Femur (tissue), 1 donor: ENCODE data around the gene PRDX2.

ENCODE experiments used
- DNase-seq: peaks from one replicate; pipeline ENCODE4 v3.0.0-alpha.2; 2017

The PRDX2 gene

DNA sequence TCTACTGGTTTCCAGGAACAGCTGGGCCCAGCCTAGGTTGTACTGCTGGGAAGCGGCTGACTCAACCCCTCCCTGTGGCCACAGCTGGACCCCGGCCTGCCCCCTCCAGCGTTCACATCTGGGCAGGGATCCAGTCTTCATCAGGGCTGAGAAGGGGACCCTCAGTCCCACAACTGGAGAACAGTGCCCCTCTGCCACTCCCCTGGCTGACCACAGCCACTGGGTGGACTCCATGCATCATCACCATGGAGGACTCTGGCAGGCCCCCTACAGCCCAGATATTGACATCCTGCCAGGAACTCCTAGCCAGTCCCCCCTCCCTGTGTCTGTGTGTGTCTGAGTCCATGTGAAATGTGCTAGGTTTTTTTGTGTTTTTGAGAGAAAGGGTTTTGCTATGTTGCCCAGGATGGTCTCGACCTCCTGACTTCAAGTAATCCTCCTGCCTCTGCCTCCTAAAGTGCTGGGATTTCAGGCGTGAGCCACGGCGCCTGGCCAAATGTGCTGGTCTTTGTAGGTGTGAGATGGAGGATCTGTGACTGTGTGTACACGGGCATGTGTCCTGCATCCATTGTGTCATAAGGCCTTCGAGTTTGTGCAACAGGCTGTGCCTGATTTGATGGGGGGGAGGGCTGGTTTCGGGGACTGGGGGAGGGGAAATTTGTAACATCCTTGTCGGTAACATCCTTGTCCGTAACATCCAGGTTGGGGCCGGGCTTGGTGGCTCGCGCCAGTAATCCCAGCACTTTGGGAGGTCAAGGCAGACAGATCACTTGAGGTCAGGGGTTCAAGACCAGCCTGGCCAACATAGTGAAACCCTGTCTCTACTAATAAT is 22.2 kb downstream of the PRDX2 start:
- peak; percentile 92 for DNase-seq

DNA sequence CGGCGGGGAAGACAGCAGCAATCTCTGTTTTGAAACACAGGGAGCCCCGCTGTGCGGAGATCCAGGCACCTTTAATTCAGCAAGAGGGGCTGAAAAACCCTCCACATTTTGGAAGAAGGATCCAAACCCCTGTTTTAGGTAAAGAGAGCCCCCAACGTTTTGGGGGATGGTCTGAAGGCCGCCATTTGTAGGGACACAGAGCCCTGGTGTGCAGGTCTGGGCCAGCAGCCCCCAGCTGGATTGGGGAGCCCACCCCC is 22.8 kb downstream of the PRDX2 start:
- no peak for DNase-seq

- DNase-seq, result peak; percentile 91
Measured at GRCh38 chr19:12778017-12778904, 23.3 kb downstream of the PRDX2 start.

DNA sequence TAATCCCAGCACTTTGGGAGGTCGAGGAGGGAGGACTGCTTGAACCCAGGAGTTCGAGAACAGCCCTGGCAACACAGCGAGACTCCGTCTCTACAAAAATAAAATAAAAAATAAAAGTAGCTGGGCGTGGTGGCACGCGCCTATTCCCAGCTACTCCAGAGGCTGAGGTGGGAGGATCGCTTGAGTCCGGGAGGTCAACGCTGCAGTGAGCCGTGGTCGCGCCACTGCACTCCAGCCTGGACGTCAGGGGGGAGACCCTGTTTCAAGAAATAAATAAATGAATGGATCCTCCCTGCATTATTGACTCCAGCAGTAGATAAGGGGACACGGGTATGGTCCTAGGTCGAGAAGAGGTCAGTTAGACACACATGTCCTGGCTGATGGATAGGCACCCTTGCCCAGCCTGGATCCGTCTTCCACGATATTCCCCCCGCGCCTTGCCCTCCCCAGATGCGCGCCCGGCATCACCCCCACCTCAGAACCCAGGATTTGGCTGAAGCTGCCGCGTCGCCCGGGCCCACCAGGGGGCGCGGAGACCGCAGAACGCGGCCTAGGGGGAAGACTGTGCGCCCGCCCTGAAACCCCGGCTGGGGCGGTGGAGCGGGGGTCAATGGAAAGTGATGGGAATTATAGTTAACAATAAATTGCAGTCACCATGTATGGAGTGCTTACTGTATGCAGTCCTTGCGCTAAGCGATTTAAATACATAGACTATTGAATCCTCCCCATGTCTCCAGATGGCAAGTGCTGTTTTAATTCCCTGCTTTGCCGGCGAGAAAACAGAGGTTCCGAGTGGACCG is 24.2 kb downstream of the PRDX2 start:
- peak; percentile 90 for DNase-seq

- no peak for DNase-seq
Measured at GRCh38 chr19:12774588-12775555, 26.7 kb downstream of the PRDX2 start, which contains the start of gene HOOK2. Gene HOOK2, minus strand, starts transcription at chr19:12775552. Its CDS starts 103 bp downstream, at chr19:12775449.

DNA sequence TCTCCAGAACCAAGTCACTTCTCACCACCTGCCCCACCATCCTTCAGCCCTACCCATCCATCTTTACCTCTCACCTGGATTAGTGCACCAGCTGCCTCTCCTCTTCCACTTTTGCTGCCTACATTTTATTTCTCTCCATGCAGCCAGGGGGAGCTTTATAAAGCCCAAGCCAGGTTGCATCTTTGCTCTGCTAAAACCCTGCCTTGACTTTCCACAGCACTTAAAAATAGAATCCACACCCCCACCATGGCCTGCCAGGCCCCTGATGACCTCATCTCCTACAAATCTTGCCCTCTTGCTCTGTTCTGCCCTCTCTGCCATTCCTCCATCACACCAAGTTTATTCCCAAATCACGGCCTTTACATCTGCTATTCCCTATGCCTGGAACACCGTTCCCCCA is 28.0 kb downstream of the PRDX2 start:
- no peak for DNase-seq

DNA sequence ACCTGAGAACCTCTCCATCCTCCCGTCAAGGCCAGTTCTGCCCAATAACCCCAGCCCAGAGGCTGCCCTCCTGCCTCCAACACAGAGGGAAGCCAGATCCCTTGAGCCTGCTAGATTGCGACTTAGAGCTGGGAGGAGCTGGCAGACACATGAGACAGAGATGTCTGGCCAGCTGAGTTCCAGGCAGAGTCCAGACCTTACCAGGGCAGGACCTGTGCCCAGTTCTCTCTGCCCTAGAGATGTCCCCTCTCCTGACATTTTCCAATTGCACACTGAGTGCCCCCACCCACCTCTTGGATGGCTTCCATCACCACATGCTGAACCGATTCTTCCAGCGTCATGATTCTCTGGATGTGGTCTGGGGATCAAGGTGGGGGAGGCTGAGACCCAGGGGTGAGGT is 29.3 kb downstream of the PRDX2 start:
- DNase-seq, result no peak

GRCh38 chr19:12770922-12771321 is 30.7 kb downstream of the PRDX2 start:
- no peak for DNase-seq

- peak; percentile 47 for DNase-seq
Measured at GRCh38 chr19:12769689-12770088, 31.9 kb downstream of the PRDX2 start.

GRCh38 chr19:12767666-12768065 is 33.9 kb downstream of the PRDX2 start:
- no peak for DNase-seq

- no peak for DNase-seq
Measured at GRCh38 chr19:12767150-12767549, 34.5 kb downstream of the PRDX2 start.

DNA sequence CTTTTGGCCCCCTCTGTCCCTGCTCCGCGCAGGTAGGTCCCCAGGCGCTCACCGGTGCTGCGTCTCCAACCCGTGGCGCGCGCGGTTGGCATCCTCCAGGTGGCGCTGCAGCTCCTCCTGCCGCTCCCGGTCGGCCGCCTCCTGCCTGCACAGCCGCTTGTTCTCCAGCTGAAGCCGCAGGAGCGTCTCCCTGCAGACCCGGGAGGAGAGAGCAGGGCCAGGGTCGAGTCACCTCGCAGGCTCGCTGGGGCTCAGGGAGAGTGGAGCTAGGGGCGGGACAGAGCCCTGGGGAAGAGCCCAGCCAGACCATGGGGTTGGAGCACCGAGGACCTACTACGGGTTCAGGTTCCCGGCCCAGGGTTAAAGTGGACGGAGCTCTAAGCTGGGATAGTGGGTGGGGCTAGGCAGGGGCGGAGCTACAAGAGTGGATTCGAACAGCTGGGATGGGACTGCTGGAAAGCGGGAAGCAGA is 35.5 kb downstream of the PRDX2 start:
- DNase-seq, result no peak

- no peak for DNase-seq
Measured at GRCh38 chr19:12764698-12765097, 36.9 kb downstream of the PRDX2 start.

DNA sequence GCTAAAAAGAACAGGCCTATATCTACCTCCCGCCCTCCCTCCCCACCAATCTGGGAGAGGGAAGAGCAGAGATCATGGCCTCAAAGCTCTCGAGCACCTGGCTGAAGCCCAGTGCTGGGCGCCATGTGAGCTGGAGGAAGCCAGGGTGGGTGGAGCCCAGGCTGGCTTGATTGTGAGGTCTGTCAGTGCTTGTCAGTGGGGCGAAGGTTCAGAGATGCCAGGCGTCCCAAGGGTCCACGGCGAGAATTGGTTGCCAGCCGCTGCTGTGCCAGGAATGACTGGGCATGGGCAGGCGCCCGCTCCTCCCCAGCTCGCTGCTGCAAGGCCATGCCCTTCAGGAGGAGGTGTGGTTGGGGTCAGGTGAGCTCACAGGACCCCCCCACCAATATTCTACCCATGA is 38.5 kb downstream of the PRDX2 start:
- DNase-seq, result no peak

DNA sequence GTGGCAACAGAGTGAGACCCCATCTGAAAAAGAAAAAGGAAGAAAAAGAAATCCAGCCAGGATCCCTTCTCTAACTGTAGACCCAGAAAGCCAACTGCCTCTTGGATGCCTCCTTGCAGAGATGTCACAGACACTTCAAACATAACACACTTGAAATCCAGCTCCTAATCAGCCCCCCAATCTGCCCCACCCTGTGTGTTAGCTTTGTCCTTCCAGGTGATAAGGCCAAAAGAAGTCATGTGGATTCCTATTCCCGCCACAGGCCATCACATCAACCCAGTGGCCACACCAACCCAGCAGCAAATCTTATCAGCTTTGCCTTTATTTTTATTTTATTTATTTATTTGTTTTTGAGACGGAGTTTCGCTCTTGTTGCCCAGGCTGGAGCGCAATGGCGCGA is 41.9 kb downstream of the PRDX2 start:
- DNase-seq, result no peak

DNA sequence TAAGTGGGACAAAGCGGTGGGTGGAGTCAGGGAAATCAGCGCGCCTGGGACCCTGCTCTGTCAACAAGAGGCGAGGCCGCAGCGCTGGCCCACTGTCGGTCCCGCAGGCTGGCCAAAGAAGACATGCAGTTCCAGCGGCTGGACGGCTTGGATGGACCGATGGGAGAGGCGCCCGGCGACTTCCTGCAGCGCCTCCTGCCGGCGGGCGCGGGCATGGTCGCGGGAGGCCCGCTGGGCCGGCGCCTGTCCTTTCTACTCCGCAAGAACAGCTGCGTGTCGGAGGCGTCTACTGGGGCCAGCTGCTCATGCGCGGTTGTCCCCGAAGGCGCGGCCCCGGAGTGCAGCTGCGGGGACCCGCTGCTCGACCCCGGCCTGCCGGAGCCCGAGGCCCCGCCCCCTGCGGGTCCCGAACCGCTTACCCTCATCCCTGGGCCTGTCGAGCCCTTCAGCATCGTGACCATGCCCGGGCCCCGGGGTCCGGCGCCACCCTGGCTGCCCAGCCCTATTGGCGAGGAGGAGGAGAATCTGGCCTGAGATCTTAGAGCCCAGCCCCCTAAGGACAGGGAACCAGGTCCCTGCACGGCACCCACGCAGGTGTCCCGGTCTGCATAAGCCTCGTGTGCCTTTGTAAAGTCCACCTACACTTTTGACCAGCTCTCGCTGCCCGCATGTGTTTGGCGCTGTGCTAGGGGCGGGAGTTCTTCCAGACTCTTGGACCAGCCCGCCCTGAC is 43.9 kb downstream of the PRDX2 start:
- DNase-seq, result peak; percentile 84

DNA sequence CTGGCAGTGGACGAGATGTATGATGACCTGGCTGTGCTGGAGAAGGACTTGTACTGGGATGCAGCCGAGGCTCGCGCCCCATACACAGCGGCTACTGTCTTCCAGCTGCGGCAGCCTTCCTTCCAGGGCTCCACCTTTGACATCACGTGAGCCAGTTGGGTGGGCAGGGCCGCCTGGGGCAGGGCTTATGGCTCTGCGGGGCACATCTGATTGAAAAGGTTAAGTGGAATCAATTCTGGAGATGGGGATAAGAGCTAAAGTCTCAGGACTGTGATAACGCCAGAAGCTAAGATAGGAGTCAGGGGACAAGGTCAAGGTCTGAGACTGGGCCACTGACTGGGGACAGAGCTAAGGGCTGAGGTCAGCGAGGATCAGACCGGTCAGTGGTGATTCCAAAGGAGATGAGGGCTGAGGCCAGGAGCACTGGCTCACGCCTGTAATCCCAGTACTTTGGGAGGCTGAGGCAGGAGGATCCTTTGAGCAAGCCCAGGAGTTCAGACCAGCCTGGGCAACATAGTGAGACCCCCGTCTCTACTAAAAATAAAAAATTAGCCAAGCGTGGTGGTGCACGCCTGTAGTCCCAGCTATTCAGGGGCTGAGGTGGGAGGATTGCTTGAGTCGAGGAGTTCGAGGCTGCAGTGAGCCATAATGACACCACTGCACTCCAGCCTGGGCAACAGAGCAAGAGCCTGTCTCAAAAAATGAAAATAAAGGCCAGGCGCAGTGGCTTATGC is 45.3 kb downstream of the PRDX2 start:
- DNase-seq, result no peak

- no peak for DNase-seq
Measured at GRCh38 chr19:12754465-12755196, 47.0 kb downstream of the PRDX2 start.

- no peak for DNase-seq
Measured at GRCh38 chr19:12752056-12752781, 49.4 kb downstream of the PRDX2 start.
